Eye (tissue), 1 donor: Measurements from ENCODE around the gene DNPEP.
"Not testable (repeated sequence)": the region's sequence is repeated elsewhere in the genome, so short reads cannot be mapped to it uniquely, and the experiment has no call there.

ENCODE experiments used
- DNase-seq: peaks from one replicate; pipeline ENCODE4 v3.0.0-alpha.2; 2015

DNPEP gene

DNA sequence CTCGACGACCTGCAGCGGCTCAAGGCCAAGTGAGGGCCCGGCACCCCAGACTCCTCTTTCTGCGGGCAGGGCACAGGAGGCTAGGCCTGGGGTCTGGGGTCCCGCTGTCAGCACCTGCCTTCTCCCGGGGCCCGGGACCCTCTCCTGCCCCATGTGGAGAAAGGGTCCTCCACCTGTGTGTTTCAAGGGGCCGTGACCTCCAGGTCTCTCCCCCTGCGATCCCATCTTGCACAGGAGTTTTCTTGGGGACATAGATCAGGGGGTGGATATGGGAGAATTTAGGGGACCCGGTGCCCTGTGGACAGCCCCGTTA, 31.3 kb upstream of the DNPEP start:
- DNase-seq: no peak

DNA sequence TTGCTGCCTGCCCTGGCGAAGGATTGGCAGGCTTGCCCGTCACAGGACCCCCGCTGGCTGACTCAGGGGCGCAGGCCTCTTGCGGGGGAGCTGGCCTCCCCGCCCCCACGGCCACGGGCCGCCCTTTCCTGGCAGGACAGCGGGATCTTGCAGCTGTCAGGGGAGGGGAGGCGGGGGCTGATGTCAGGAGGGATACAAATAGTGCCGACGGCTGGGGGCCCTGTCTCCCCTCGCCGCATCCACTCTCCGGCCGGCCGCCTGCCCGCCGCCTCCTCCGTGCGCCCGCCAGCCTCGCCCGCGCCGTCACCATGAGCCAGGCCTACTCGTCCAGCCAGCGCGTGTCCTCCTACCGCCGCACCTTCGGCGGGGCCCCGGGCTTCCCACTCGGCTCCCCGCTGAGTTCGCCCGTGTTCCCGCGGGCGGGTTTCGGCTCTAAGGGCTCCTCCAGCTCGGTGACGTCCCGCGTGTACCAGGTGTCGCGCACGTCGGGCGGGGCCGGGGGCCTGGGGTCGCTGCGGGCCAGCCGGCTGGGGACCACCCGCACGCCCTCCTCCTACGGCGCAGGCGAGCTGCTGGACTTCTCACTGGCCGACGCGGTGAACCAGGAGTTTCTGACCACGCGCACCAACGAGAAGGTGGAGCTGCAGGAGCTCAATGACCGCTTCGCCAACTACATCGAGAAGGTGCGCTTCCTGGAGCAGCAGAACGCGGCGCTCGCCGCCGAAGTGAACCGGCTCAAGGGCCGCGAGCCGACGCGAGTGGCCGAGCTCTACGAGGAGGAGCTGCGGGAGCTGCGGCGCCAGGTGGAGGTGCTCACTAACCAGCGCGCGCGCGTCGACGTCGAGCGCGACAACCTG, 30.7 kb upstream of the DNPEP start, which contains the start of gene DES:
Gene DES (plus strand): TSS at position 223 of the 857 bp plus-strand sequence. CDS start 86 bp downstream, at position 309.
- DNase-seq: peak; percentile 69

DNA sequence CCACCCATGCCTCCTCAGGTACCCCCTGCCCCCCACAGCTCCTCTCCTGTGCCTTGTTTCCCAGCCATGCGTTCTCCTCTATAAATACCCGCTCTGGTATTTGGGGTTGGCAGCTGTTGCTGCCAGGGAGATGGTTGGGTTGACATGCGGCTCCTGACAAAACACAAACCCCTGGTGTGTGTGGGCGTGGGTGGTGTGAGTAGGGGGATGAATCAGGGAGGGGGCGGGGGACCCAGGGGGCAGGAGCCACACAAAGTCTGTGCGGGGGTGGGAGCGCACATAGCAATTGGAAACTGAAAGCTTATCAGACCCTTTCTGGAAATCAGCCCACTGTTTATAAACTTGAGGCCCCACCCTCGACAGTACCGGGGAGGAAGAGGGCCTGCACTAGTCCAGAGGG, 29.7 kb upstream of the DNPEP start:
- no peak for DNase-seq

DNA sequence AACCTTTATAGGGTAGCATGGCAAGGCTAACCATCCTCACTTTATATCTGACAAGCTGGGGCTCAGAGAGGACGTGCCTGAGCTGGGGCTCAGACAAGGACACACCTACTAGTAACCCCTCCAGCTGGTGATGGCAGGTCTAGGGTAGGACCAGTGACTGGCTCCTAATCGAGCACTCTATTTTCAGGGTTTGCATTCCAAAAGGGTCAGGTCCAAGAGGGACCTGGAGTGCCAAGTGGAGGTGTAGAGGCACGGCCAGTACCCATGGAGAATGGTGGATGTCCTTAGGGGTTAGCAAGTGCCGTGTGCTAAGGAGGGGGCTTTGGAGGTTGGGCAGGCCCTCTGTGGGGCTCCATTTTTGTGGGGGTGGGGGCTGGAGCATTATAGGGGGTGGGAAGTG, 29.2 kb upstream of the DNPEP start:
- DNase-seq: no peak

DNA sequence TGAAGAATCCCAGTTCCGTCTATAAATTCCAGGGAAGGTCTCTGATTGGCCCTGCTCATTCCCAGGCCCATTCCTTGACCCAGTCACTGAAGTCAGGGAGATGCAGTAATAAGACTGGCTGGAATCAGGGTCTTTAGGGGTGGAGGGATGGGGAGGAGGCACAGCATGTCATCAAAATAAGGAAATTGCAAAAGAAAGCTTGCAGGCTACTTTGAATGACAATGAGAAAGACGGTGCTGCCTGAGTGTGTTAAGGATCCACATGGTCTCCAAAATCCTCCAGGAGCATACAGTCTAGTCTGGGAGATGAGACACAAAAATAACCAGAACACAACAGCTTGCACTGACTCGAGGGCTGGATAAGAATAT, 28.5 kb upstream of the DNPEP start:
- DNase-seq: no peak

DNA sequence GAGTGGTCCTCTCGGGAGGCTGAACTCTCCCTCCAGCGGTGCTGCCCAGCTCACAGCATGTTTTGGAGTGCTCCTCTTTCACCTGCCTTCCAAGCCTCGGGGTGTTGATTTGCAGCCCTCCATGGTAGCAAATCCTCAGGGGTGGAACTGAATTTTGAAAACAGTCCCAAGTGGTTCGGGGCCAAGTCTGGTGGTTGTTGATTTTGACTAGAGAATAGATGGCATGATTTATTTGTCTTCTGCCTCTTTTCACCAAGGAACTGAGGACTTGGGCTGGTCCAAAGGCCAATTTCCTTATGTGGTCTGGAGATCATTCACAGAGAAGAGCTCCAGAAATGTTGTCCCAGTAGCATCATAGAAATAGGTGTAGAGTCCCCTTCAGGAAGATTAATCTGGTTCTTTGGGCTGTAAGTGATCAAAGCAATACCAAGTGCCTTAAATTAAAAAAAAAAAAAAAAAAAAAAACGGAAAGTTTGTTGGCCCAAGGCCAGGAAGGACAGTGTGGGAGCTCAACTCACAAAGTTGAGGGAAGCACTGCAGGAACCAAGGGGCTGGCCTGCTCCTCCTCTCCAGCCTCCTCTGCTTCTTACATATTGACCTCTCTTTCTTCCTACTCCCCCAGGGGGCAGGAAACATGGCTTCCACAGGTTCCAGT, 28.0 kb upstream of the DNPEP start:
- DNase-seq: no peak

DNA sequence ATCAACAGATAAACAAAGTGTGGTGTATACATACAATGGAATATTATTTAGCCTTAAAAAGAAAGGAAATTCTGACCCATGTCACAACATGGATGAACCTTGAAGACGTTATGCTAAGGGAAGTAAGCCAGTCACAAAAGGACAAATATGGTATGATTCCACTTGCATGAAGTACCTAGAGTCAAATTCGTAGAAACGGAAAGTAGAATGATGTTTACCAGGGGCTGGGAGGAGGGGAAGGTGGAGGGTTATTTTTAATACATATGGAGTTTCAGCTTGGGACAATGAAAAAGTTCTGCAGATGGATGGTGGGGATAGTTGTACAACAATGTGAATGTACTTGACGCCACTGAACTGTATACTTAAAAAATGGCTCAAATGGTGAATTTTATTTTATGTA, 27.1 kb upstream of the DNPEP start:
- no peak for DNase-seq

DNA sequence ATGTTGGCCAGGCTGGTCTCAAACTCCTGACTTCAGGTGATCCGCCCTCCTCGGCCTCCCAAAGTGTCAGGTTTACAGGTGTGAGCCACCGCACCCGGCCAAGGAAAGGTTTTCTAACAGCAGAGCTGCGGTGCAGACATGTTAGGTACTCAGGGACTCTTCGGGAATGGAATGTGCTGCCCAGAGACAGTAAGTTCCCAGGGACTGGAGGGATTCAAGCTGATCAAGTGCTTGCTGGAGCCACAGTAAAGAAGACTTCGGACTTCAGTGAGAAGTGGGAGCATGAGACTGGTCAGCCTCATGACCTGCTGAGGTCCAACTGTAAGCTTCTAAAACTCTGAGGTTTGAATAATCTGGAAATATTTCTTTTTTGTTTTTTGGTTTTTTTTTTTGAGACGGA, 22.7 kb upstream of the DNPEP start:
- DNase-seq: no peak

DNA sequence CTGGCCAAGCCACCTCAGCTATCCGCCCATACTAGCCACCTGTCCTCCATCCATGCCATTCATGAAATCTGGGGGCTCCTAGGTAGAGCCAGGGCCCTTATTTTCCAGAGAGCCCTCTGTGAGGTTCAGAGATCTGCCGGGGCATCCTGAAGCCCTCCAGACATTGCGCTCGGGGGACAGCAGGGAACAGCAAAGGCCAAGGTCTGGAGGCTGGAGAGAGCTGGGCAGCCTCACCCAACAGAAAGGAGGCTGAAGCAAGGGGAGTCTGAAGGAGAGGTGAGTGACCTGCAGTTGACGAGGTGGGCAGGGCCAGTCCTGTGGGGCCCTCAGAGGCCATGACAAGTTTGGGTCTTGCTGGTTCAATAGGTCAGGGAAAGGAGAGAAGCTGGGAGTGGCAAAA, 21.9 kb upstream of the DNPEP start:
- no peak for DNase-seq

DNA sequence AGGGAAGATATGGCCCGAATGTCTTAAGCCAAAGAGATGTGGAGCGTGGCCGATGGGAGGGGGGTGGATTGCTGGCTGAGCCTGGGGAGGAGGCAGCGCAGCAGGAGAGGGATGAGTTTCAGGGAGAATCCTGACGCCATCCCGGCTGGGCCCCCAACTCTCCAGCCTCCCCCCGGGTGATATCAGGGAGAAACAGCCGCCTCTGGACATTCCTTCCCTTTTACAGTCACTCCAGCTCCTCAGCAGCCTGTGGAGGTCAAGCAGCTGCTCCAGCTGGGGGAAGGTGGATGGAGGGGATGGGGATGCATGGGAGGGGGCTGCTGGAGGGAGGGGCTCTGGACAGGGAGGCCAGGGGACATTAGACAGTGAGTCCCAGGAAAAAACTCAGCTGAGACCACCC, 20.9 kb upstream of the DNPEP start:
- no peak for DNase-seq

DNA sequence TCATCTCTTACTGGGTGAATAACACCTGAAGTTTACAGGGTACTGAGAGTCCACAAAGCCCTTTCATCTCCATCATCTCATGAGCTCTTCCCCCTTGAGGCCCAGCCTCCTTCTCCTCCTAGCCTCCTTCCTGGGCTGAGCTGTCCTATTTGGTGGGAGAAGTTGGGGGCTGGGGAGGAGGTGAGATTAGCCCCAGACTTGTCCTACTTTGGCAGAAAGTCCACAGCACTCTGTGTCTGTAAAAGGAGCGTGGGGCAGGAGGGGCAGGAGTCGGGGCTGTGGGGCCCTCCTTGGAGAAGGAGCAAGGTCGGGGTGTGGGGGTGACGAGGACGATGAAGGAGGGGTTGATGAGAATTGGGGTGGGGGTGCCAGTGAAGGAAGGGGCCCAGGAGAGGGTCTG, 20.5 kb upstream of the DNPEP start:
- no peak for DNase-seq

DNA sequence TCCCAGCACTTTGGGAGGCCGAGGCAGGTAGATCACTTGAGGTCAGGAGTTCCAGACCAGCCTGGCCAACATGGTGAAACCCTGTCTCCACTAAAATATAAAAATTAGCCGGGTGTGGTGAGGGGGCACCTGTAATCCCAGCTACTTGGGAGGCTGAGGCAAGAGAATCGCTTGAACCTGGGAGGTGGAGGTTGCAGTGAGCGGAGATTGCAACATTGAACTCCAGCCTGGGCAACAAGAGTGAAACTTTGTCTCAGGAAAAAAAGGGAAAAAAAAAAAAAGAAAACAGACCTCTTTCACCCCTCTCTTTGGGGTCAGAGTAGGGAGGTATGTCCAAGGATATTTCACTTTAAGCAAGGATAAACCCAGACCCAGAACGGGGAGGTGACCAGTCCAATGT, 19.6 kb upstream of the DNPEP start:
- DNase-seq: not testable (repeated sequence)

DNA sequence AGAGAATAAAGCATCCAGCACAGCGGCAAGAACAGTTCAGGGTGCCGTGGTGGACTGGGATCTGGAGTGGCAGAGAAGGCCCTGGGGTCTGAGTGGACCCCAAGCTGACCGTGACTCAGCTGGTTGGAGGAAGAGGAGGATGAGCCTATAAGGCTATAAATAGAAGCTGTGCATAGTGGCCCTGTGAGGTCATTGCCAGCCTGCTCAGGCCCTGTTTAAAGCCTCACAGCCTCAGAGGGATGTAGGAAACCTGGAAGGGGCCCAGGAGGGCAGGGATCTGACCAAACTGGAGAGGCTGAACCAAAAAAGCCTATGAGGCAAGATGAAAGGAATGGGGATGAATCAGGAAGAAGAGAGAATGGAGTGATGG, 19.1 kb upstream of the DNPEP start:
- DNase-seq: no peak

DNA sequence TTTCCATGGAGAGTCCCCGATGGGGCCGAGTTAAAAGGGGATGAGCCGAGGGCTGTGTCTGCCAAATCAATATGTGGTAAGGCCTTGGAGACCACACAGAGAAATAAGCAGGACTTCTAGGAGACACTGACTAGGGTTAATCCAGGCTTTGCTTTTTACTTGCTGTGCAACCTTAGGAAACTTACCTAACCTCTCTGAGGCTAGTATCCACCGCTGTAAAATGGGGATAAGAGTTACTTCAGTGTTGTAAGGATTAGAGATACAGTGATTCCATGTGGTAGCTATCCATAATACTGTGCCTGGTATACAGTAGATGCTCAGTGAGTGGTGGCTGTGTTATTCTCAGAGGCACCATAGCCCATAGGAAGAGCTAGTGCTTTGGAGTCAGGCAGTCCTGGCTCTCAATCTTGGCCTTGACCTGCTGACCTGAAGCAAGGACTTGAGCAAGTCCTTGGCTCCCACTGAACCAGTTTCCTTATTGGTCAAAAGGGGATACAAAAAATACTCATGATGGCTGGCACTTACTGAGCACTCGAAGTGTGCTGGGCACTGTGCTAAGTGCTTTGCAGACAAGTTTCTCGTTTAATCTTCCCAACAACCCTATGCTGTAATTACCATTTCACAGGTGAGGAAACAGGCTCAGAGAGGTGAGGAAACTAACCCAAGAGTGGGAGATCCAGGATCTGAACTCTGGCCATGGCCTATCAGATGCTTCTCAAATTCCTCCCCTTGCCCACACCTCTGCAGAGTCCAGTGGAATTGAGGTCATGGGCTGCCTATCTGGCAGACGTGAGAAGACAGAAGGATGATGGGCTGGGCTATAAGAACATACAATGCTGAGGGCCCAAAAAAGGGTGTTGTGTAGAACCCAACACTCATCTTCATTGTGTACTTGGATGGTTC, 18.5 kb upstream of the DNPEP start:
- DNase-seq: no peak

DNA sequence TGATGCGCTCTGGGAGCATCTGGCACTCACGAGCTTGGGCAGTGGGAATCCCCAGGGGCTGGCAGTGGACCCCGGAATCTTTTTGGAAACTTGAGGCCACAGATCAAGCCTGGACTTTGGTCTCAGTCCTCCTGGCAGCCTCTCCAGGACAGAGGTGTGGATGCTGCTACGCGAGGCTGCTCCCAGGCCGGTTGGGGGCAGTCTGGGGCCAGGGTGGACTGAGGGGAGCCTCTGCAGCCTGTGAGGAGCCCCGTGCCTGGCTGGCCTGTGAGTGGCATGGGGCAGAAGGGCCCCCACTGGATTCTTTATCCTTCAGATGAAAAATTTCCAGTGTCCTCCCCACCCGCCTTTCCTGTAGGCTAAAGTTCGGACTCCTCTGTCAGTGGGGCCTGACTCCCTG, 17.7 kb upstream of the DNPEP start:
- no peak for DNase-seq

DNA sequence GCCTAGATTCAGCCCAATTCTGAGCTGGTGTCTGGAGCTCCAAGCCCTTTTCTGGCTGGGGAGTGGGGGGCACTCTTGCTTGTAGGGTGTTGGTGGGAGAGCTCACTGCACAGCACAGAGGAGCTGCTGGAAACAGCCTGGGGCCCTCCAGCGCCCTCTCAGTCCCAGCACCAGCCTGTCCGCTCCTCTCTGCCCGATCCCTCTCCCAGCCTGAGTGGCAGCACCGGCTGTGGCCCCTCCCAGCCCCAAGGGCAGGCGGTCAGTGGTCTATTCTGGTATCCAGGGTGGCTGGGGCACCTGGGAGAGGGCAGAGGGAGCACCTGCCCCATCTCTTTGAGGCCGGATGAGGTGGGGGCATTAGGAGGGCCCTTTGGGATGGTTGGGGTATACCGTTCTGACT, 17.2 kb upstream of the DNPEP start:
- no peak for DNase-seq

DNA sequence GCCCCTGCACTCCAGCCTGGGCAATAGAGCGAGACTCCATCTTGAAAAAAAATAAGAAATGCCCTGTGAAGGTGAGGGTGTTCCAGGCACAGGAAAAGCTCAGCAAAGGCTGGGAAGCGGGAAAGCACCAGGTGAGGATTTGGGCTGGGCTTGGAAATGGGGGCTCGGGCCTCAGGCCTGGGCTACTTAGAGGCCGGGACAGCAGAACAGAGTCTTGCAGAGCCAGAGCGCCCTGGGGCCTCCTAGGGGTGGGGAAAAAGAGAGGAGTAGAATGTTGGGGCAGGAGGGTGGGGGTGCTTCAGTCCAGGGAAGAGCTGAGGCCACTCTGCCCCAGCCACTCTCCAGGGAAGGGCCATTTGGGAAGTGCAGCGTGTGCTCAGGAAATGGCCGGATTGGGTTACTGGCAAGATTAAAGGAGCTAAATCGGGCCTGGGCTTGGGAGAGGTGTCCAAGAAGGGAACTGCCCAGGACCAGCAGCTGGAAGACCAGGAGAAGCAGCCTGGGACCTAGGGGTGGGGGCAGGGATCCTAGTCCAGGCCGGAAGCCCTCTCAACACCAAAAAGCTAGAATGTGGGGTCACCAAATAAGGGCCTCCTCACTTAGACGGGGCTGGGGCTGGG, 16.7 kb upstream of the DNPEP start:
- DNase-seq: no peak

DNA sequence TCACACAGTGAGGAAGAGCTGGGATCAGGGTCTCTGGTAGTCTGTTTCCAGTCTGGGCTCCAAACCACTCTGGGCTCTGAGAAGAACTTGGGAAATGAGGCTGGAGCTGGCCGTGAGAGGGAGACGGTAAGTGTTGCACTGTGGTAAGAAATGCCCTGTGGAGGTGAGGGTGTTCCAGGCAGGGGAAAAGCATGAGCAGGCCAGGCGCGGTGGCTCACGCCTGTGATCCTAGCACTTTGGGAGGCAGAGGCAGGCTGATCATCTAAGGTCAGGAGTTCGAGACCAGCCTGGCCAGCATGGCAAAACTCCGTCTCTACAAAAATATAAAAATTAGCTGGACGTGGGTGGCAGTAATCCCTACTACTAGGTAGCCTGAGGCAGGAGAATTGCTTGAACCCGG, 16.1 kb upstream of the DNPEP start:
- no peak for DNase-seq

DNA sequence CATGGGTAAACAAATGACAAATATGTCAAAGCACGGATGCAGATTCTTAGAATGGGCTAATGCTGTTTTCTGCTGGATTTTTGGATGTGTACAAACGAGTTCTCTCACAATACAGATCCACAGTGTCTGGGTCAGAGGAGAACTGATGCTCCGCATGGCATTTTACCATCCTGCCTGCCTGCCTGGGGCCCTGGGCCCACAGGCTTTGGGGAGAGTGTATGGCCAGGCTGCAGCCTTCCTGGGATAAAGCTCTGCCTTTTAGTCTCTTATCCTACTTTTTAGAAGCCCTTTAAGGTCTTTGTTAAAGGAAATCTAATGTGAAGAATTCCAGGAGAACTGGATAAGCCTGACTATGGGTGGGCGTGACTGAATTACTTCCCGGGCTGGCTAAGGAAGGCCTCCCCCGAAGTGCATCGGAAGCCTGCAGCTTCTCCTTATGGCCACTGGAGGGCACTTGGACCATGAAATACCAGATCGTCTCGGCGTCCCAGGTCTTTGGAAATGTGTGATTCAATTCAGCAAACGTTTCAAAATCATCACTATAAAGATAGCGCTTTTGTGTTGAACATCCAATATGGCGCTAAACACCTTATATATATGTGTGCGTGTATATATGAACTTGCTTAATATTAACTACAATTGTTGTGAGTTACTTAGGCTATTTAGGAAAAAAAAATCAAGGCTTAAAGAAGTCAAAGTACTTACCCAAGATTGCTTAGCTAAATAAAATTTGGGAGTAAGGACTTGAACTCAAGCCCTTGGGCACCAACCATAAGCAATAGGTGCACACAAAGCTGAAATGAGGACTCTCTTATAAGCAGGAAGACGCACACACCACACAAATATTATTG, 15.2 kb upstream of the DNPEP start:
- DNase-seq: peak; percentile 91

DNA sequence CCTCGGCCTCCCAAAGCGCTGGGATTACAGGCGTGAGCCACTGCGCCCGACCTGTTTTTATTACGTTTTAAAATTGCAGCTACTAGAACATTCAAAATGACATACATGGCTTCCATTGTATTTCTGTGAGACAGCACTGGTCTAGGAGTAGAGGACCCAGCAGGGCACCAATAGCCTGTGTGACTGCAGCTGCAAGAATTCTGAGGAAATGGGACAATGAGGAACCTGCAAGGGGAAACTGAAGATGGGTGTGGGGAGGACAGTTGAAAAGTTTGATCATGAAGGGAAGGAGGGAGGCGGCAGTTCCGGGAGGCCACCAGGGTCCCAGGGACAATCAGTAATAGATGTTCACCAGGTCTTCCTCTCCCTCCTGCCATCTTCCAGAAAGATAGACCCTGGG, 13.9 kb upstream of the DNPEP start:
- no peak for DNase-seq

DNA sequence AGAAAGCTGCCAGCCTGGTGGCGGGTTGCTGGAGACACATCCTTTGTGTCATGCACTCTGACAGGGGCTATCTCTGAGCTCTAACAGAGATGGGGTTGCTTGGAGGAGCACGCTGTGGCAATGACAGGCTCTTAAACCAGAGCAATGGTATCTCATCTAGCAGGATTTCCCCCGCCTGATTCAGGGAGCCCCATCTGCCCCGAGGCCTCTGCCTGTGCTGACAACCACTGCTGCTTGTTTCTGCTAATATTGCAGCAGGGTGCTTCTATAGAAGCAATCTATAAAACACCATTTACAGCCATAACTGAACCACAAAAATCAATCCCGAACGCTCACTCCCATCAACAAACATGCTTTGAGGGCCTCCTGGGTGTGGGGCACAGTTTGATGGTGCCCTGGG, 12.8 kb upstream of the DNPEP start:
- DNase-seq: peak; percentile 55

DNA sequence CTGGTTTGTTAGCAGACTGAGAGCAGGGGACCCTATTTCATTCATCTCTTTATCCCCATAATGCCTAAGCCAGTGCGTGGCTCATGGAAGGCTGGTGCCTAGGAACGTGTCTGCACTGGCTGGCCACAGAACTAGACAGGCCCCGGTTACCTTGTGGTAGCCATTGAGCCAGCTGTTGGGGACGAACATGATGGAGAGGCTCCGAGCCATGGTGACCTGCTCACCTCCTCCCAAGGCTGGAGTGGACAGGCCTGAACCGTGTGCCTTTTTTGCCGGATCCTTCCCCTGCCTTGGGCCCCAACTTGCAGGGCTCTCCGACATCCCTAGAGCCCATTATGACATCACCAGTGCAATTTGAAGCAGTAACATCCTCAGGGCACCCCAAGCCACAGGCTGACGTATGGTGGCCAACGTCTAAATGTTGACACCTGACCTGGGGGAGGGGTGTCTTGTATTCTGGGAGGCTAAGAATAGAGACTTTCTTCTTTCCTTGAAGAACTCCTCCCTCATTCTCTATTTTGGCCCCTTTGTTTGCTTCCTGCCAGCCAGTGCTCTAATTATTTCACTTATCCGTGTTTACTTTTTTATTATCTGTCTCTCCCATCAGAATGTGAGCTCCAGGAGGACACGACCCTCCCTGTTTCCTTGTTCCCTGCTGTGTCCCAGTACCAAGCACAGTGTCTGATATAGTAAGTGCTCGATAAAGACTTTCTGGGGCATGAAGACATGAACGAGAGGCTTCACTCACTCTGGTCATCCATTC, 12.2 kb upstream of the DNPEP start:
- no peak for DNase-seq
